Measurements from ENCODE around the gene SPSB1. TPM values are rescaled to one million over a fixed set of nuclear protein-coding genes. Genes with fewer than 3 reads are reported as not detected.

SPSB1 gene
- total RNA-seq, 1 donor from 2014 or later, result 25.3 TPM

Other genes with a start within 250 kb of the SPSB1 start
- gene SLC2A5, start 223.3 kb upstream of the SPSB1 start, total RNA-seq, result 8.8 TPM
- 8.3 TPM for gene GPR157, start 163.8 kb upstream of the SPSB1 start, total RNA-seq
- gene H6PD, start 58.1 kb upstream of the SPSB1 start, total RNA-seq, result 45.6 TPM
- gene SLC25A33, start 246.6 kb downstream of the SPSB1 start, total RNA-seq, result 4.5 TPM